DOHH2 (cell line): ENCODE measurements around the gene TNS1.

Experiments
- H3F3A ChIP-seq: fragments of 200-600 bp; sonication (generic), shearing (Covaris generic); 2 replicates; pipeline ENCODE4 v1.6.0; 2016; ENCODE audit warnings: antibody characterized with exemption, mild to moderate bottlenecking; ENCODE audit not compliant: control insufficient read depth, insufficient read depth
- H3K27ac ChIP-seq: fragments of 200-600 bp; sonication (generic); 2 replicates; pipeline ENCODE4 v1.5.1; 2014; ENCODE audit warnings: low read depth, mild to moderate bottlenecking, low read length, moderate library complexity
- H3K27me3 ChIP-seq: fragments of 200-600 bp; sonication (generic); 2 replicates; pipeline ENCODE4 v1.6.1; 2014; ENCODE audit warnings: mild to moderate bottlenecking, low read length, mixed read lengths; ENCODE audit not compliant: control insufficient read depth
- H3K36me3 ChIP-seq: fragments of 200-600 bp; sonication (generic); 2 replicates; pipeline ENCODE4 v1.6.1; 2014; ENCODE audit warnings: mild to moderate bottlenecking, low read length, moderate library complexity, mixed read lengths; ENCODE audit not compliant: control insufficient read depth
- H3K4me1 ChIP-seq: fragments of 200-600 bp; sonication (generic); 2 replicates; pipeline ENCODE4 v1.6.1; 2014; ENCODE audit warnings: mild to moderate bottlenecking, low read length, mixed read lengths; ENCODE audit not compliant: control insufficient read depth
- H3K4me2 ChIP-seq: fragments of 200-600 bp; sonication (generic); 2 replicates; pipeline ENCODE4 v1.6.0; 2014; ENCODE audit warnings: mild to moderate bottlenecking, low read length, moderate library complexity
- H3K4me3 ChIP-seq: fragments of 200-600 bp; sonication (generic); 2 replicates; pipeline ENCODE4 v1.5.1; 2014; ENCODE audit warnings: mild to moderate bottlenecking, low read length, mixed read lengths
- H3K79me2 ChIP-seq: fragments of 200-600 bp; sonication (generic); 2 replicates; pipeline ENCODE4 v1.6.1; 2014; ENCODE audit warnings: mild to moderate bottlenecking, low read length, mixed read lengths; ENCODE audit not compliant: control insufficient read depth
- H3K9me2 ChIP-seq: fragments of 200-600 bp; sonication (generic); replicated peaks from 2 replicates; pipeline ENCODE4 v1.6.1; 2014; ENCODE audit warnings: mild to moderate bottlenecking, low read length, mixed read lengths; ENCODE audit not compliant: control insufficient read depth
- H3K9me3 ChIP-seq: fragments of 200-600 bp; sonication (generic); 2 replicates; pipeline ENCODE4 v1.6.1; 2014; ENCODE audit warnings: antibody characterized with exemption, low read length, mixed read lengths; ENCODE audit not compliant: control insufficient read depth, insufficient read depth
- H4K20me1 ChIP-seq: fragments of 200-600 bp; sonication (generic); 2 replicates; pipeline ENCODE4 v1.6.0; 2014; ENCODE audit warnings: low read depth, mild to moderate bottlenecking, antibody characterized with exemption, low read length, moderate library complexity; ENCODE audit not compliant: control insufficient read depth, insufficient read depth
- CTCF ChIP-seq: fragments of 200-600 bp; sonication (generic); IDR thresholded peaks from one replicate; pipeline ENCODE4 v1.5.1; 2014; ENCODE audit warnings: antibody characterized with exemption, mild to moderate bottlenecking, low read depth, low read length; ENCODE audit not compliant: poor library complexity, severe bottlenecking
- EZH2phosphoT487 ChIP-seq: fragments of 200-600 bp; sonication (generic); IDR thresholded peaks from 2 replicates; pipeline ENCODE4 v1.6.1; 2017; ENCODE audit warnings: borderline replicate concordance, mild to moderate bottlenecking, antibody characterized with exemption, low read length, moderate library complexity, mixed read lengths

TNS1 gene

GRCh38 chr2:217981971-217982370 is 20.8 kb downstream of the TNS1 start:
- Histone ChIP-seq H3K27me3 (no peaks in the 10 kb centered on the region), H3K9me3 (no peaks in the 10 kb centered on the region), H3F3A (no peaks in the 10 kb centered on the region), H3K79me2 (no peaks in the 10 kb centered on the region), H3K4me1 (no peaks in the 10 kb centered on the region), H3K27ac (no peak overlapping the region), H4K20me1 (no peaks in the 10 kb centered on the region), H3K4me2 (no peak overlapping the region), H3K36me3 (no peaks in the 10 kb centered on the region), H3K4me3 (no peak overlapping the region), H3K9me2 (no peaks in the 10 kb centered on the region)
- TF ChIP-seq EZH2phosphoT487: no peak
- TF ChIP-seq CTCF: no peak

- Histone ChIP-seq H3K4me1 (no peaks in the 10 kb centered on the region), H3K4me3 (no peak overlapping the region), H3K79me2 (no peaks in the 10 kb centered on the region), H3K9me2 (no peaks in the 10 kb centered on the region), H3K4me2 (no peak overlapping the region), H3K27ac (no peak overlapping the region), H3K9me3 (no peaks in the 10 kb centered on the region), H3K36me3 (no peaks in the 10 kb centered on the region), H3F3A (no peaks in the 10 kb centered on the region), H3K27me3 (no peaks in the 10 kb centered on the region), H4K20me1 (no peaks in the 10 kb centered on the region)
- TF ChIP-seq EZH2phosphoT487: no peak
- TF ChIP-seq CTCF: no peak
Observed at GRCh38 chr2:217981084-217981730, 21.6 kb downstream of the TNS1 start.

GRCh38 chr2:217980591-217980990 is 22.2 kb downstream of the TNS1 start:
- no peak for TF ChIP-seq CTCF
- no peak for TF ChIP-seq EZH2phosphoT487

More at GRCh38 chr2:217980591-217980990, 22.2 kb downstream of the TNS1 start:
- no peaks in the 10 kb centered on the region for H3K9me2 ChIP-seq
- no peak overlapping the region for H3K4me2 ChIP-seq
- no peaks in the 10 kb centered on the region for H3K4me1 ChIP-seq
- H4K20me1 ChIP-seq: no peaks in the 10 kb centered on the region
- H3K36me3 ChIP-seq: no peaks in the 10 kb centered on the region
- no peak overlapping the region for H3K27ac ChIP-seq
- no peaks in the 10 kb centered on the region for H3F3A ChIP-seq
- H3K27me3 ChIP-seq: no peaks in the 10 kb centered on the region
- no peak overlapping the region for H3K4me3 ChIP-seq
- H3K9me3 ChIP-seq: no peaks in the 10 kb centered on the region
- no peaks in the 10 kb centered on the region for H3K79me2 ChIP-seq
